Measurements from ENCODE around the gene UBE2Z.

The UBE2Z gene

GRCh38 chr17:48961516-48962233 is 53.5 kb downstream of the UBE2Z start:
- no peak for DNase-seq

GRCh38 chr17:48970224-48970623 is 62.0 kb downstream of the UBE2Z start:
- no peak for DNase-seq

- DNase-seq: no peak
Measured at GRCh38 chr17:48970865-48971687, 62.9 kb downstream of the UBE2Z start.

- no peak for DNase-seq
Measured at GRCh38 chr17:48972749-48973097, 64.5 kb downstream of the UBE2Z start.

- no peak for DNase-seq
Measured at GRCh38 chr17:48973806-48974205, 65.6 kb downstream of the UBE2Z start.
